NAMALWA (cell line): ENCODE data around the gene OR2B3.
"Not testable (repeated sequence)": the region's sequence is repeated elsewhere in the genome, so short reads cannot be mapped to it uniquely, and the experiment has no call there.

Experiments used
- DNase-seq: peaks from one replicate; pipeline ENCODE4 v3.0.0-alpha.2; 2015; ENCODE audit warnings: low spot score

OR2B3 gene, protein sequence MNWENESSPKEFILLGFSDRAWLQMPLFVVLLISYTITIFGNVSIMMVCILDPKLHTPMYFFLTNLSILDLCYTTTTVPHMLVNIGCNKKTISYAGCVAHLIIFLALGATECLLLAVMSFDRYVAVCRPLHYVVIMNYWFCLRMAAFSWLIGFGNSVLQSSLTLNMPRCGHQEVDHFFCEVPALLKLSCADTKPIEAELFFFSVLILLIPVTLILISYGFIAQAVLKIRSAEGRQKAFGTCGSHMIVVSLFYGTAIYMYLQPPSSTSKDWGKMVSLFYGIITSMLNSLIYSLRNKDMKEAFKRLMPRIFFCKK

DNA sequence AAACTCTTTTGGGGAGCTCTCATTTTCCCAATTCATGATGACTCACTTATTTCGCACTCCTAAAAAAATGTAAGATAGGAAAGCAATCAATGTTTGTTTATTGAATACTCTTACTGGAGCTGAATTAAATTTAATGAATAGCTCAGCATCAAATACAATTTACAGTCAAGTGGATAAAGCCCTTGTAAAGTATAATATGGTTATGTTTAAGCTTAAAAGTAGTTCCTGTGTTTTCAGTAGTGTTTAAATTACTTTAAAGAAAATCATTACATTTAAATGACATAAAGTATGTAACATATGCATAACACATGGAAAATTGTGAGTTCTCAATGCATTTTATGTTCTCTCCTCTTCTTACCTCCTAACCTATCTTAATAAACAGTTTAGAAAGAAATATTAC is at the start of gene OR2B3:
TSS of gene OR2B3 (minus strand) at position 101 of the 400 bp plus-strand sequence. CDS start at position 36, 65 bp downstream.
- no peak for DNase-seq

DNA sequence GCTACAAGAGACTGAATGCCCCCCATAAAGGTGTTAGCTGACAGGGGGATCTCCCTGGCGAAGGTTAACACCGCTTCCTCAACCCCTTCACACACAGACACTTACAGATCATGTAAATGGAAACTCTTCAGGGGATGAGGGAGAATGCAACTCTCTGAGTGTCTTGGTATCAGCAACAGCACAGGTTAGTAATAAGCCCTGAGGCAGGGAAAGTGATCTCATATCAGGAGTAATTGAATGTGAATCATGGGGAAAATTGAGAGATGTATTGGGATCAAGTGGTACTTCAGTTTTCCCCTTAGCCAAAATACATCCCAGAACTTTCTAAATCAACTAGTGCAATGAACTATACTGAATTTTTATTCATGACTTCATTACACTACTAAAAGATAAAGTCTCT is 44.6 kb upstream of the OR2B3 start:
- no peak for DNase-seq

DNA sequence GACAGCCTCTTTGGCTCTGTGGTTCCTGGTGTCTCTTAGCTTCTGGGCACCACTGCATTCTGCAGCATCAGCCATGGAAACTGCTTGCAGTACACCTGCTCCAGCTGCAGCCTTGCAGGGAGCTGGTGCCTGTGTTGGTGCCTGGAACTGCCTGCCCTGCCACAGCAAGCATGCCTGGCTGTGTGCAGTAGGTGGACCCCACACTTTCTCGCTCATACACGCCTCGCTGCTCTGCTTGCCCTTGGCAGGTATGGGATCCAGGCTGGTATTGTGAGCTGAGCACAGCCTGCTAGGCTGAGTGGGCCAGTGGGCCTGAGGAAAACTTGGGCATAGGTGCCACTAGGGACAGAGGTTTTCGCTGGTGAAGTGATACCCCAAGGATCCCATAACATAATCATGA is 43.5 kb upstream of the OR2B3 start:
- no peak for DNase-seq

DNA sequence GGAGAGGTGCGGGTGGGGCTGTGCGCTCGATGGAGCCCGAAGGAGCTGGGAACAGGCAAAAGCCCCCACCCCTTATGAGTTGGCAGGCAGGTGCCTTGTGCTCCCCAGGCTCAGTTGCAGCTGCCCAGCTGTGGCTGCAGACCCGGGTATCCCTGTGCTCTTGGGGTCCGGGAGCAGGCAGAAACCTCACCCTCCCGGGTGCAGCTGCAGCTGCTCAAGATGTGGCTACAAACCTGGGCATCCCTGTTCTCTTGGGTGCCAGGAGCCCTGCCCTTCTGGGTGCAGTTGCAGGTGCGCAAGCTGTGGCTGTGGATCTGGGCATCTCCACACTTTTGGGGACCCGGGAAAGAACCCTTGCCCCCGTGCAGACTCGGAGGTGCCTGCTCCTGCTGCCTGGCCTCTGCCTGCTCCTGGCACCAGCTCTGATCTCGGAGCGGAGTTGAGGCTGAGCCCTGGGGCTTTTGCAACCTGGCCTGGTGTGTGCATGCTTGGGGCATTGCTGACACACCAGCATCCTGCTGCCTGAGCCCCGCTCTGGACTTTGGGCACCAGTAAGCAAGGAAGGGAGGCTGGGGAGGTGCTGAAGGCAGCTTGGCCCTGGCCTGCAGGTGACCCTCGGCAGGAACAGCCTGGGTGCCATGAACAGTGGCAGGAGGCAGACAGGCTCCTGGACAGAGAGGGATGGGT is 42.4 kb upstream of the OR2B3 start:
- no peak for DNase-seq

DNA sequence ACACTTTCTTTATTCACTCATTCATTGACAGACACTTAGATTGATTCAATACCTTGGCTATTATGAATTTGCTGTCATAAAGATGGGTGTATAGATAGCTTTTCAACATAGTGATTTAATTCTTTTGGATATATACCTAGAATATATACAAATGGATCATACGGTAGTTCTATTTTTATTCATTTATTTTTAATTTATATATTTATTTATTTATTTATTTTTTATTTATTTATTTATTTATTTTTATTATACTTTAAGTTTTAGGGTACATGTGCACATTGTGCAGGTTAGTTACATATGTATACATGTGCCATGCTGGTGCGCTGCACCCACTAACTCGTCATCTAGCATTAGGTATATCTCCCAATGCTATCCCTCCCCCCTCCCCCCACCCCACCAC is 27.9 kb upstream of the OR2B3 start:
- not testable (repeated sequence) for DNase-seq

DNA sequence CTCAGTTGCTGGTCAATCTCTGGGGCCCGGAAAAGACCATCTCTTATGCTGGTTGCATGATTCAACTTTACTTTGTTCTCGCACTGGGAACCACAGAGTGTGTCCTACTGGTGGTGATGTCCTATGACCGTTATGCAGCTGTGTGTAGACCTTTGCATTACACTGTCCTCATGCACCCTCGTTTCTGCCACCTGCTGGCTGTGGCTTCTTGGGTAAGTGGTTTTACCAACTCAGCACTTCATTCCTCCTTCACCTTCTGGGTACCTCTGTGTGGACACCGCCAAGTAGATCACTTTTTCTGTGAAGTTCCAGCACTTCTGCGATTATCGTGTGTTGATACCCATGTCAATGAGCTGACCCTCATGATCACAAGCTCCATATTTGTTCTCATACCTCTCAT is 25.0 kb upstream of the OR2B3 start:
- DNase-seq, result peak; percentile 41

DNA sequence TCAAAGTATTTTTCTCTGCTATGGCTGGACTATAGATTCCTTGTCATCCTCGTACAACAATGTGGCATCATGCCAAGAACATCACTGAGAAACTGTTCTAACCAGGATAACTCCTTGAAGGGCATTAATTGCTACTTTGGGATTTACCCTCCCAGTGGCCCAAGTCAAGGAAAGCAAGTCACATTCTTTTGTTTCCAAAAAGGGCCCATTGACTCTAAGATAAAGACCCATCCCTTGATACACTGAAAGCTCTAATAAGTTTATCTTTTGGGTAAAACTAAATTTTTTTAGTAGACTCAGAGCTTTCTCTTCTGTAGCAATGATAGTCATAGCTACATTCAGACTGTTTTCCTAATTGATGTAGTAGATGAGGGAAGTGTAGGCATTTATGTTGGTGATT is 20.6 kb upstream of the OR2B3 start, which contains the start of gene OR2J3:
TSS of gene OR2J3 (plus strand) at position 301 of the 400 bp plus-strand sequence. CDS start 3,833 bp downstream, outside the sequence.
- DNase-seq, result no peak

DNA sequence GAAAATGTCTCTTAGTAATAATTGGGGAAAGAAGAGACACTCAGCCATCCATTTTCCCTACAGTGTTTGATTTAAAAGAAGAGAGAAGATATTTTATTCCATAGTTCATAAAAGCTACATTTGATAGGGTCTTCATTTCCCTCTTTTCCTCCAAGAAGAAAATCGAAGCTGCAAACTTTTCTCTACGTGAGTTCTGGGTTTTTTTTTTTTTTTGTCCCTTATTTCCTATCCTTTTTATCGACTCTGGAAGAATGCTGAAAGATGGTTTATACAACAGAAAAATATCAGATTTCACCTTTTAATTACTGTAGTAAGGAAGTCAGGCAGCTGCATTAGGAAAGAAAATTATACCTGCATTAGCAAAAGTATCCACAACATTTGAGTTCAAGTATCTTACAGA is 12.1 kb upstream of the OR2B3 start, which contains the start of gene OR2J1:
TSS of gene OR2J1 (plus strand) at position 301 of the 400 bp plus-strand sequence. CDS start 1,453 bp downstream, outside the sequence.
- DNase-seq, result no peak

DNA sequence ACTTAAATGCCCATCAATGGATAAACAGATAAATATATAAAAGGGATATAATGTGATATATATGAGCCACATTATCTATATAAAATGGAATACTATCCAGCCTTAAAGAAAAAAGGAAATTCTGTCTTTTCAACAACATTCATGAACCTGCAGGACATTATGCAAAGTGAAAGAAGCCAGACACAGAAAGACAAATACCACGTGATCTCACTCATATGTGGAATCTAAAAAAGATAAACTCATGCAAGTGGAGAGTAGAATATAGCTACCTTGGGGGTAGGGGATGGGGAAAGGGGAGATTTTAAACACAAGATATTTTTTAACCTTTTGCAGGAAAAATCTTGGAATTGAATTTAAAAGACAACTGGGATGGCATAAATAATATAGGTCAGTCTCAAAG is 10.7 kb upstream of the OR2B3 start:
- no peak for DNase-seq

DNA sequence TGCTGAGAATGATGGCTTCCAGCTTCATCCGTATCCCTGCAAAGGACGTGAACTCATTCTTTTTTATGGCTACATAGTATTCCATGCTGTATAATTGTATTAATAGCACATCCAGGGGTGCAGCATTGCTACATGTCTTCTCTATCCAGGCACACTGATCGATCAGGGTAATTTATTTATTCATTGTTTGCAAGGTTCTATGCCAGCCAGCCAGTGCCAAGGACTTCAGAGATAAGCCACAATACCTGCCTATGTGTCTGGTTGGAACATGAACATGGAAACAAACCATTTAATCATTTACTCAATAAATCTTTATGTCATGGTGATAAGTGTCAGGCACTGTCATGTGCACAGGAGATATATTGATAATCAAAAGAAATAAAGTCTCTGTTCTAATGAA is 5.8 kb upstream of the OR2B3 start:
- DNase-seq, result no peak

DNA sequence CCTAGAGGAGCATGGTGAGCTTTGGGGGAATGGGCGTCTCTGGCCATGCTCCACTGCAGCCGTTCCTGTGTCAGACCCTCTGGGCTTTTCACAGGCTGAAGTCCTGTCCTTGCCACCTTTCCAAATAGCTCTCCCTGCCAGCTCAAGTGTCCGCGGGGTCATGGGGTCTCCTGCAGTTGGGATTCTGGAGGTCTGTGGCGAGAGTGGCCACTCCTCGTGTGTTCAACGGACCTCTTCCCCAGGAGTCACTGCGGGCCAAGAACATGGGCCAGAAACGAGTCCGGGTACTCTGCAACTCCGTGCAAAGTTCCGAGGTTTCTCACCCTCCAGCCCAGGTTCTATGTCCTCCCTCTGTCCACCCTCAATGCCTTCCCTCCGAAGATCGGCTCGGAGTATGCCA is 4.7 kb downstream of the OR2B3 start:
- DNase-seq, result no peak

DNA sequence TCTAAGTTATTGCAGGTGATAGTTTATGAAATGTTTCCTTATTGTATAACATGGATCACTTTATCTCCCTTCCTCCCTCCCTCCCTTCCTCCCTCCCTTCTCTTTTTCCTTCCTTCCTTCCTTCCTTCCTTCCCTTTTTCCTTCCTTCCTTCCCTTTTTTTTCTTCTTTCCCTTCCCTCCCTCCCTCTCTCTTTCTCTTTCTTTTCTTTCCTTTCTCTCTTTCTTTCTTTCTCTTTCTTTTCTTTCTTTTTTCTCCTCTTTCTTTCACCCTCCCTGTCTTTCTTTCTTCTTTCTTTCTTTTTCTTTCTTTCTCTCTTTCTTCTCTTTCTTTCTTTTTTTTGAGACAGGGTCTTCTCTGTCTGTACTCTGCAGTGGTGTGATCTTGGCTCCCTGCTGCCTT is 5.8 kb downstream of the OR2B3 start:
- no peak for DNase-seq

DNA sequence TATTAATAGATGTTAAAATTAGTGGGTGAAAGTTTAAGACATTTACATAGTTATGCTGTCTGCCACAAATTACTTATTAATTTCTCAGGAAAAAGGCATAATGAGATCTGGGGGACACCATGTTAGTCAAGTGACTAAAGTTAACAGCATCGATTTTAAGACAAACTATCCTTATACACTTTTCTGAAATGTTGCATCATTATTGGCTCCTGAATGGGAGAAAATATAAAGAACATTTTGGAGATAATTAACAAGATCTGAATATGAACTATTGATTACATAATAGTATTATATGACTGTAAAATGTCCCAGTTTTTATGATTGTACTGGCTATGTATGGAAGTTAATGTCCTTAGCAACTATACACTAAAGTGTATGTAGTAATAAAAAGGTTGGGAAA is 7.9 kb downstream of the OR2B3 start:
- no peak for DNase-seq

DNA sequence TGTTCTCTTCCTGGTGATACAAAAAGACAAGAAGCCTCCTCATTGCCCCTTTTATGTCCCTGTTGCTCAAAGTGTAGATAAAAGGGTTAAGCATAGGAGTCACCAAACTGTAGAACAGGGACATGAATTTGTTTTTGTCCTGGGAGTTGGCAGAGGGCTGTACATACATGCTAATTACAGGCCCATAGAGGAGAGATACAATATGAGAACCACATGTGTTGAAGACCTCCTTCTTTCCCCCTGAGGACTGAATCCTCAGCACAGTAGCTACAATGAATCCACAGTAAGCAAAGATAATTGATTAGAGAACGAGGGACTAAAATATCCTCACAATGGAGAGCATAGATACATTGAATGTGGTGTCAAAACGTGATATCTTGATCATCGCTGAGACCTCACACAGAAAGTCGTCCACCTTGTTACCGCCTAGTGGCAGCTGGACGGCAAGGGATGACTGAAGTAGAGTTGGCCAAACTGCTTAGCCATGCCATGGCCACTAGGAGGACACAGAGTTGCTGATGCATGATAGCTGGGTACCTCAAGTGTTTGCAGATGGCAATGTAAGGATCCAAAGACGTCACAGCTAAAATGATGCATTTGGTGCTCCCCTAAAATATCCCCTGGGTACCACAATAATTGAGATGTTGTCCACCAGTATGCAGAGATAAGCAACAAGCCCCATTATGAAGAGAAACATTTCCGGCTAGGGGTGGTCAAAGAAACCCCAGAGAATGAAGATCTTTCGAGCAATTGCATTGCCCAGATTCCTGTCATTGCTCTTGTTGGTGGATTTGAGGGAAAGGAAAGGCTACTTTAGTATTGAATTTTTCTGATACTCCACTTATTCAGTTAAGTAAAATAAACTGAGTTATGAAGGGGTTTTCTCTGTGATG is 15.0 kb downstream of the OR2B3 start:
- peak; percentile 58 for DNase-seq

DNA sequence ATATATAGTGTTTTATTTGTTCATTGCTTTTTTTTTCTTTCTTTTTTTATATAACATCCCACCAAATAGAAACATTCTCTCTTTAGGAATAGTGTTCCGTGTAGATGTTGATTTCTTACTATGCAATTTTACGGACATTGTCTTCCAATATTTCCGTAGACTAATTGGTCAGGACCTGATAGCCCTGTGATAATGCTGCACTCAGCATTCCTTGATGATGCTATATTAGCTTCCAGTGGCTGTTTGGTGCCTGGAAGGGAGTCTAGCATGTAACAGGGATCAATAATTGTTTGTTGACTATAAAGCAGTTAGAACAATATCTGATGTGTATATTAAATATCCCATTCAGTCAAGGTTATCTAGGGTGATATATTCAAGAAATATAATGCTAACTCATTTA is 35.4 kb downstream of the OR2B3 start:
- no peak for DNase-seq

DNA sequence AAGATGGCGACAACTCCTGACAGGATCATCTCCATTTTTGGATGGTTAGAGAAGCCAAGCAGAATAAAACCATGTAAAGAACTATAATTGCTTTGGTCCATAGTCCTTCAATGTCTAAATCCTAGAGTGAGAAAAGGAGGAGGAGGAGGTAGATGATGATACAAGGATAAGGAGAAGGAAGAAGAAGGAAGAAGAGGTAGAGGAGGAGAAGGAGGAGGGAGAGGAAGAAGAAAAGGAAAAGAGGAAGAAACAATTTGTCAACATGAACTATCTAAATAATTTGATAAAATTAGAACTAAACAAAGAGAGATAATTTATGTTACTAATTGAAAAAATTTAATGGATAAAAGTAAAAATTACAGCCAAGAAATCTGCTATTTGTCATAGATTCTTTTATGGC is 42.0 kb downstream of the OR2B3 start, which contains the start of gene OR2W1:
TSS of gene OR2W1 (minus strand) at position 101 of the 400 bp plus-strand sequence. CDS start at position 101, 0 bp downstream.
- no peak for DNase-seq
